Measurements from ENCODE around the gene PCDH9. TPM values are rescaled to one million over a fixed set of nuclear protein-coding genes. Genes with fewer than 3 reads are reported as not detected.

The PCDH9 gene
- polyA plus RNA-seq, 3 donors: 0.03 TPM; not detected in 1

DNA sequence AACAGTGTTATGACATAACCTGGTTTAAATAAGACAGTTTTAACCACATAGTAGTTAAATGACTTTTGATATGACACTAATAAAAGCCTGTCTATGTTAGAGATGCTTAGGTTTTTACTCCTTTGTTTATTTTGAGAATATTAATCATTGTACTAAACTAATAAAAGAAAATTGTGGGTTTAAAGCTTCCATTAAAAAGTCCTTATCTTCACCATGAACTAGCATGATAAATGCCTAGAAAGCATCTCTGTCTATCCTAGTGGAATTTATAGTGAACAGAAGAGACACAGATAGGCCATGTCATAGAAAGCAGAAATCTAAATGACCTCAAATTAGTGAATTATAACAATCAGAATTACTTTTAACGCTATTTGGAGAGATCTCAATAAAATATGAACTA, 255.2 kb downstream of the PCDH9 start:
- no peaks in the 10 kb centered on the region for H3K27me3 Mint-ChIP-seq (ENCODE audit: low read depth in 3 of 3)
- no peak overlapping the region for H3K4me2 ChIP-seq (replicated peaks; ENCODE audit: extremely low read depth, low read length, poor library complexity, severe bottlenecking)
- no peak overlapping the region for H3K27ac ChIP-seq (ENCODE audit: low read depth in 1 of 2, low read length in 2 of 2)
- no peaks in the 10 kb centered on the region for H3K4me1 Mint-ChIP-seq
- TF ChIP-seq, protein P1, sequence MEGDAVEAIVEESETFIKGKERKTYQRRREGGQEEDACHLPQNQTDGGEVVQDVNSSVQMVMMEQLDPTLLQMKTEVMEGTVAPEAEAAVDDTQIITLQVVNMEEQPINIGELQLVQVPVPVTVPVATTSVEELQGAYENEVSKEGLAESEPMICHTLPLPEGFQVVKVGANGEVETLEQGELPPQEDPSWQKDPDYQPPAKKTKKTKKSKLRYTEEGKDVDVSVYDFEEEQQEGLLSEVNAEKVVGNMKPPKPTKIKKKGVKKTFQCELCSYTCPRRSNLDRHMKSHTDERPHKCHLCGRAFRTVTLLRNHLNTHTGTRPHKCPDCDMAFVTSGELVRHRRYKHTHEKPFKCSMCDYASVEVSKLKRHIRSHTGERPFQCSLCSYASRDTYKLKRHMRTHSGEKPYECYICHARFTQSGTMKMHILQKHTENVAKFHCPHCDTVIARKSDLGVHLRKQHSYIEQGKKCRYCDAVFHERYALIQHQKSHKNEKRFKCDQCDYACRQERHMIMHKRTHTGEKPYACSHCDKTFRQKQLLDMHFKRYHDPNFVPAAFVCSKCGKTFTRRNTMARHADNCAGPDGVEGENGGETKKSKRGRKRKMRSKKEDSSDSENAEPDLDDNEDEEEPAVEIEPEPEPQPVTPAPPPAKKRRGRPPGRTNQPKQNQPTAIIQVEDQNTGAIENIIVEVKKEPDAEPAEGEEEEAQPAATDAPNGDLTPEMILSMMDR (IDR thresholded peaks at IDR 0.05): no peak
- WGBS (ENCODE audit: insufficient coverage): no CpG with 5 or more reads among the region's 1 CpG
- no peaks in the 10 kb centered on the region for H3K4me1 ChIP-seq (ENCODE audit: control insufficient read depth in 1 of 2, insufficient read depth in 2 of 2, low read length in 2 of 2)
- no peaks in the 10 kb centered on the region for H3K9me3 ChIP-seq (replicated peaks in 1 of 2; ENCODE audit: control insufficient read depth in 1 of 2, insufficient read depth in 1 of 2, low read length in 2 of 2)
- no peaks in the 10 kb centered on the region for H3K36me3 ChIP-seq (replicated peaks in 1 of 2; ENCODE audit: control insufficient read depth in 1 of 2, insufficient read depth in 2 of 2, low read length in 2 of 2)
- no peaks in the 10 kb centered on the region for H3K79me2 ChIP-seq (ENCODE audit: insufficient read depth, low read length)
- no peaks in the 10 kb centered on the region for H3K27me3 ChIP-seq (ENCODE audit: control insufficient read depth in 2 of 2, insufficient read depth in 2 of 2, low read length in 2 of 2)
- no peaks in the 10 kb centered on the region for H3K36me3 Mint-ChIP-seq
- intact Hi-C loops (cut with micrococcal nuclease): no loop called here
- no peak overlapping the region for H3K9ac ChIP-seq (ENCODE audit: insufficient read depth, low read length, poor library complexity, severe bottlenecking)
- DNase-seq: no peak
- H2AFZ ChIP-seq (ENCODE audit: insufficient read depth, low read depth, low read length, poor library complexity, severe bottlenecking): no peak overlapping the region
- no peak overlapping the region for H3K27ac Mint-ChIP-seq
- no peak overlapping the region for H3K4me3 Mint-ChIP-seq
- H4K20me1 ChIP-seq (ENCODE audit: insufficient read depth, low read length): no peaks in the 10 kb centered on the region
- peaks cover 0 to 1% (median 0%) of the 10 kb centered on the region in 7 donors for H3K9me3 Mint-ChIP-seq
- H3K4me3 ChIP-seq (replicated peaks in 1 of 3; ENCODE audit: low read depth in 2 of 3, low read length in 3 of 3): no peak overlapping the region

DNA sequence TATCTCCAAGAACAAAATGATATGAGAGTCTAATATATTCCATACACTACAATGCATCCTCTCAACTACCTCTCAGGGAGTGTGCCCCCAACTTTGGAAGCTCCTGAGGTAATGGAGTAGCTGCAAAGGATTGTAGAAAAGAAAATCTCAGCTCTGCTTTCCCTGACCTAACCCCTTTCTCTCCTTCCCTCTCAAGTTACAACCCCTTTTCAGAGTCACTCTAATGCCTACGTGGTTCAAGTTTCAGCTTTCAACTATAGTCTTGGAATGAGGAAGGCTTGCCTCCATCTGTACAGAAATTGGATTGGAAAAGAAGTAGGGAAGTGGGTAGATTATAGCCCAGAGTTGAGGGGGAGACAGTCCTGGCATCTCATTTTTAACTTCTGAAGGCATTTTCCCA, 256.0 kb downstream of the PCDH9 start:
- DNase-seq: no peak
- intact Hi-C loops (cut with micrococcal nuclease): no loop called here
- Histone ChIP-seq H3K36me3 (replicated peaks in 1 of 2; ENCODE audit: control insufficient read depth in 1 of 2, insufficient read depth in 2 of 2, low read length in 2 of 2) (no peaks in the 10 kb centered on the region), H2AFZ (ENCODE audit: insufficient read depth, low read depth, low read length, poor library complexity, severe bottlenecking) (no peak overlapping the region), H3K4me1 (ENCODE audit: control insufficient read depth in 1 of 2, insufficient read depth in 2 of 2, low read length in 2 of 2) (no peaks in the 10 kb centered on the region), H3K27me3 (ENCODE audit: control insufficient read depth in 2 of 2, insufficient read depth in 2 of 2, low read length in 2 of 2) (no peaks in the 10 kb centered on the region), H3K9ac (ENCODE audit: insufficient read depth, low read length, poor library complexity, severe bottlenecking) (no peak overlapping the region), H3K9me3 (replicated peaks in 1 of 2; ENCODE audit: control insufficient read depth in 1 of 2, insufficient read depth in 1 of 2, low read length in 2 of 2) (no peaks in the 10 kb centered on the region), H4K20me1 (ENCODE audit: insufficient read depth, low read length) (no peaks in the 10 kb centered on the region), H3K79me2 (ENCODE audit: insufficient read depth, low read length) (no peaks in the 10 kb centered on the region), H3K4me2 (replicated peaks; ENCODE audit: extremely low read depth, low read length, poor library complexity, severe bottlenecking) (no peak overlapping the region), H3K4me3 (replicated peaks in 1 of 3; ENCODE audit: low read depth in 2 of 3, low read length in 3 of 3) (no peak overlapping the region), H3K27ac (ENCODE audit: low read depth in 1 of 2, low read length in 2 of 2) (no peak overlapping the region)
- peaks cover 0 to 1% (median 0%) of the 10 kb centered on the region in 7 donors for H3K9me3 Mint-ChIP-seq
- H3K27ac Mint-ChIP-seq: no peak overlapping the region
- no peak overlapping the region for H3K4me3 Mint-ChIP-seq
- TF ChIP-seq, protein P1 (IDR thresholded peaks at IDR 0.05): no peak
- no peaks in the 10 kb centered on the region for H3K27me3 Mint-ChIP-seq (ENCODE audit: low read depth in 3 of 3)
- H3K36me3 Mint-ChIP-seq: no peaks in the 10 kb centered on the region
- no peaks in the 10 kb centered on the region for H3K4me1 Mint-ChIP-seq
- WGBS (ENCODE audit: insufficient coverage): no CpG with 5 or more reads among the region's 1 CpG
